H9 (cell line): ENCODE data around the gene DHH. TPM values are rescaled to one million over a fixed set of nuclear protein-coding genes. Genes with fewer than 3 reads are reported as not detected.
A peak's percentile ranks its signal among the peaks of the same experiment; 100 is the strongest.

ENCODE experiments used
- DNase-seq: peaks from one replicate; pipeline ENCODE4 v3.0.0-alpha.2; 2017
- H2AFZ ChIP-seq: one replicate; pipeline ENCODE4 v1.6.1; 2013; ENCODE audit warnings: mild to moderate bottlenecking, low read length, control low read depth, moderate library complexity
- H2AK5ac ChIP-seq: 2 replicates; pipeline ENCODE4 v1.6.1; 2013; ENCODE audit warnings: low read length, control low read depth, mixed read lengths; ENCODE audit not compliant: insufficient read length
- H2BK120ac ChIP-seq: one replicate; pipeline ENCODE4 v1.6.1; 2013; ENCODE audit warnings: low read depth, mild to moderate bottlenecking, low read length, control low read depth, inconsistent platforms; ENCODE audit not compliant: poor library complexity, severe bottlenecking
- H2BK12ac ChIP-seq: 2 replicates; pipeline ENCODE4 v1.6.1; 2013; ENCODE audit warnings: low read length, control low read depth, mixed read lengths, low read depth; ENCODE audit not compliant: insufficient read length
- H2BK15ac ChIP-seq: 2 replicates; pipeline ENCODE4 v1.6.1; 2013; ENCODE audit warnings: low read depth, low read length, control low read depth
- H2BK20ac ChIP-seq: one replicate; pipeline ENCODE4 v1.6.1; 2013; ENCODE audit warnings: low read depth, mild to moderate bottlenecking, low read length, control low read depth, inconsistent platforms; ENCODE audit not compliant: poor library complexity, severe bottlenecking
- H2BK5ac ChIP-seq: 2 replicates; pipeline ENCODE4 v1.6.1; 2013; ENCODE audit warnings: low read length, control low read depth, mixed read lengths; ENCODE audit not compliant: insufficient read length
- H3K14ac ChIP-seq: 2 replicates; pipeline ENCODE4 v1.6.1; 2013; ENCODE audit warnings: low read length, control low read depth; ENCODE audit not compliant: insufficient read depth
- H3K18ac ChIP-seq: 2 replicates; pipeline ENCODE4 v1.6.1; 2013; ENCODE audit warnings: low read depth, mild to moderate bottlenecking, mixed read lengths, low read length, control low read depth; ENCODE audit not compliant: insufficient read length
- H3K23ac ChIP-seq: 2 replicates; pipeline ENCODE4 v1.6.1; 2013; ENCODE audit warnings: low read length, control low read depth, mixed read lengths, low read depth; ENCODE audit not compliant: insufficient read length
- H3K23me2 ChIP-seq: 2 replicates; pipeline ENCODE4 v1.6.1; 2013; ENCODE audit warnings: low read depth, mild to moderate bottlenecking, mixed read lengths, low read length, control low read depth; ENCODE audit not compliant: insufficient read length, poor library complexity, severe bottlenecking
- H3K27ac ChIP-seq: 2 replicates; pipeline ENCODE4 v1.5.1; 2013; ENCODE audit warnings: low read length, control low read depth, mixed read lengths, low read depth; ENCODE audit not compliant: insufficient read length
- H3K27me3 ChIP-seq: 2 replicates; pipeline ENCODE4 v1.6.1; 2013; ENCODE audit warnings: low read length, control low read depth, inconsistent platforms; ENCODE audit not compliant: insufficient read depth
- H3K4ac ChIP-seq: 2 replicates; pipeline ENCODE4 v1.6.1; 2013; ENCODE audit warnings: low read depth, mild to moderate bottlenecking, control low read depth, inconsistent platforms, low read length, moderate library complexity
- H3K4me1 ChIP-seq: 2 replicates; pipeline ENCODE4 v1.6.1; 2013; ENCODE audit warnings: low read length, control low read depth, inconsistent platforms; ENCODE audit not compliant: insufficient read depth
- H3K4me2 ChIP-seq: 2 replicates; pipeline ENCODE4 v1.6.1; 2013; ENCODE audit warnings: low read length, control low read depth, mixed read lengths; ENCODE audit not compliant: insufficient read length, insufficient read depth
- H3K56ac ChIP-seq: 2 replicates; pipeline ENCODE4 v1.6.1; 2013; ENCODE audit warnings: low read depth, mild to moderate bottlenecking, mixed read lengths, low read length, control low read depth; ENCODE audit not compliant: insufficient read length
- H3K79me1 ChIP-seq: 2 replicates; pipeline ENCODE4 v1.6.1; 2013; ENCODE audit warnings: low read depth, mild to moderate bottlenecking, moderate library complexity, low read length, control low read depth, inconsistent platforms; ENCODE audit not compliant: insufficient read depth, poor library complexity, severe bottlenecking
- H3K79me2 ChIP-seq: 2 replicates; pipeline ENCODE4 v1.6.1; 2013; ENCODE audit warnings: low read length, control low read depth, inconsistent platforms; ENCODE audit not compliant: insufficient read depth
- H3K9ac ChIP-seq: 2 replicates; pipeline ENCODE4 v1.6.1; 2013; ENCODE audit warnings: low read length, control low read depth, mixed read lengths; ENCODE audit not compliant: insufficient read length; ENCODE audit errors: extremely low read depth
- H3K9me3 ChIP-seq: one replicate; pipeline ENCODE4 v1.6.1; 2013; ENCODE audit warnings: low read depth, low read length, inconsistent platforms; ENCODE audit not compliant: control insufficient read depth
- H3T11ph ChIP-seq: one replicate; pipeline ENCODE4 v1.6.1; 2013; ENCODE audit warnings: mild to moderate bottlenecking, low read length, control low read depth, inconsistent platforms
- H4K20me1 ChIP-seq: one replicate; pipeline ENCODE4 v1.6.1; 2013; ENCODE audit not compliant: control insufficient read depth, insufficient read length, insufficient read depth
- H4K5ac ChIP-seq: 2 replicates; pipeline ENCODE4 v1.6.1; 2013; ENCODE audit warnings: low read depth, mild to moderate bottlenecking, mixed read lengths, low read length, control low read depth; ENCODE audit not compliant: insufficient read length
- H4K8ac ChIP-seq: replicated peaks from 2 replicates; pipeline ENCODE4 v1.6.1; 2013; ENCODE audit warnings: low read length, control low read depth, mixed read lengths, low read depth; ENCODE audit not compliant: insufficient read length
- H4K91ac ChIP-seq: 2 replicates; pipeline ENCODE4 v1.6.1; 2013; ENCODE audit warnings: low read depth, mild to moderate bottlenecking, moderate library complexity, mixed read lengths, low read length, control low read depth; ENCODE audit not compliant: insufficient read length
- H3K27ac Mint-ChIP-seq, 3 experiments: 2 replicates in 2 of 3; 3 replicates in 1 of 3; pipeline ENCODE4 v1.8.0; 2020 to 2021; ENCODE audit warnings: mixed read lengths in 3 of 3, mild to moderate bottlenecking in 1 of 3, moderate library complexity in 1 of 3
- H3K27me3 Mint-ChIP-seq: 2 replicates; pipeline ENCODE4 v1.8.0; 2021; ENCODE audit warnings: low read depth, mild to moderate bottlenecking, moderate library complexity, mixed read lengths
- H3K36me3 Mint-ChIP-seq, 3 experiments: 2 replicates in 2 of 3; 3 replicates in 1 of 3; pipeline ENCODE4 v1.8.0; 2020 to 2021; ENCODE audit warnings: low read depth in 3 of 3, mixed read lengths in 3 of 3; ENCODE audit not compliant: insufficient read depth in 1 of 3
- H3K4me1 Mint-ChIP-seq, 2 experiments: 2 replicates each; pipeline ENCODE4 v1.8.0; 2020; ENCODE audit warnings: mixed read lengths in 2 of 2
- H3K4me3 Mint-ChIP-seq, 2 experiments: 2 replicates in 1 of 2; 3 replicates in 1 of 2; pipeline ENCODE4 v1.8.0; 2020 to 2021; ENCODE audit warnings: mild to moderate bottlenecking in 2 of 2, mixed read lengths in 2 of 2, moderate library complexity in 1 of 2
- H3K9me3 Mint-ChIP-seq, 2 experiments: 2 replicates in 1 of 2; 3 replicates in 1 of 2; pipeline ENCODE4 v1.8.0; 2020; ENCODE audit warnings: mild to moderate bottlenecking in 2 of 2, mixed read lengths in 2 of 2, moderate library complexity in 1 of 2
- WGBS: extraction: QIAGEN DNeasy Blood & Tissue Kit; methylation state at CpG from one replicate; pipeline ENCODE4 v1.1.7; 2013; ENCODE audit warnings: missing lambda C conversion rate, low lambda C conversion rate, mixed read lengths; ENCODE audit not compliant: insufficient read length; ENCODE audit errors: extremely low coverage; 5-methylcytosine and 5-hydroxymethylcytosine counted together
- total RNA-seq: library from RNA; stranded (reverse); gene quantifications from 2 replicates; pipeline ENCODE4 v1.2.1, GENCODE V29; 2021
- TF ChIP-seq, protein P1 (sequence below): fragments of 200-600 bp; sonication (generic); conservative IDR thresholded peaks from 3 replicates; pipeline ENCODE4 v1.8.0; 2021; ENCODE audit warnings: antibody characterized with exemption, mild to moderate bottlenecking

DHH gene
- total RNA-seq, 1 experiment from 2014 or later, result 0.20 TPM

DNA sequence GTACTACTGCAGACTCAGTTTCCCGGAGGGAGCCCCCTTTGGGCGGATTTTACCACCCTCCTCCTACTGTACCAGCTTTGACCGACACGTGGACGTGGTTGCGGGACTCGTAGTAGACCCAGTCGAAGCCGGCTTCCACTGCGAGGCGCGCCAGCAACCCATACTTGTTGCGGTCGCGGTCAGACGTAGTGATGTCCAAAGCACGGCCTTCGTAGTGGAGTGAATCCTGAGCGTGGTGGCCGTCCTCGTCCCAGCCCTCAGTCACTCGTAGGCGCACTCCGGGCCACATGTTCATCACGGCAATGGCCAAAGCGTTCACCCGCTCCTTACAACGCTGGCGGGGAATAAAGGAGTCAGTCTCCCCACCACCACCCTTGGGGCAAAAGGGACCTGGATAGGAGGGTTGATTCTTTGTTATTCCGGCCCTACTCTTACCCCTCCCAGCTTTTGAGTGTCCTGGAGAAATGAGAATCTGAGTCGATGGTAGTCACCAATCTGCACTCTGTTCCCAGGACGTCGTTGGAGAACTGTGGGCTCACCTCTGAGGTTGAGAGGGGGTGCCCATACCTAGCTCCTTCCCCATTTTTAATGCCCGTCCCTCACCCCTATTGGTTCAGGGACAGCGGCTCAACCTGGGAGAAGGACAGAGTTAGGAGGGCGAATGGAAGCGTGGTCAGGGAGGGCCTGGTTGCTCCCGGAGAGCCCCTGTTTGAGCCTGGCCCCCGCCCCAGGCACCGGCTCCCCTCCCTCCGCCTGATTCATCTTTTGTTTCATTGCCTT lies 3.4 kb downstream of the DHH start:
- H2AK5ac ChIP-seq, result no peak overlapping the region
- H3K23ac ChIP-seq, result no peak overlapping the region
- no peak overlapping the region for H2BK15ac ChIP-seq
- no peak overlapping the region for H3T11ph ChIP-seq
- H3K9me3 ChIP-seq, result no peaks in the 10 kb centered on the region
- no peaks in the 10 kb centered on the region for H3K79me2 ChIP-seq
- peaks cover 8% of the 10 kb centered on the region for H4K20me1 ChIP-seq
- no peak overlapping the region for H4K5ac ChIP-seq
- no CpG with 5 or more reads among the region's 41 CpGs for WGBS
- Mint-ChIP-seq H3K4me3 (peak overlapping the region in 1 of 2 experiments; percentile 77; a peak in 3 of 5 replicates), H3K36me3 (peaks cover 0 to 2% (median 0%) of the 10 kb centered on the region in 3 experiments; a peak in 2 of 7 replicates), H3K9me3 (no peaks in the 10 kb centered on the region; a peak in 1 of 5 replicates), H3K27me3 (peaks cover 97% of the 10 kb centered on the region), H3K4me1 (peaks cover 36 to 61% of the 10 kb centered on the region in 2 experiments), H3K27ac (no peak overlapping the region)
- H2BK20ac ChIP-seq, result no peak overlapping the region
- no peak overlapping the region for H2BK5ac ChIP-seq
- no peak overlapping the region for H3K56ac ChIP-seq
- no peak overlapping the region for H4K8ac ChIP-seq
- no peaks in the 10 kb centered on the region for H3K4me1 ChIP-seq
- peaks cover 18% of the 10 kb centered on the region for H3K23me2 ChIP-seq
- no peaks in the 10 kb centered on the region for H3K79me1 ChIP-seq
- TF ChIP-seq, protein P1, sequence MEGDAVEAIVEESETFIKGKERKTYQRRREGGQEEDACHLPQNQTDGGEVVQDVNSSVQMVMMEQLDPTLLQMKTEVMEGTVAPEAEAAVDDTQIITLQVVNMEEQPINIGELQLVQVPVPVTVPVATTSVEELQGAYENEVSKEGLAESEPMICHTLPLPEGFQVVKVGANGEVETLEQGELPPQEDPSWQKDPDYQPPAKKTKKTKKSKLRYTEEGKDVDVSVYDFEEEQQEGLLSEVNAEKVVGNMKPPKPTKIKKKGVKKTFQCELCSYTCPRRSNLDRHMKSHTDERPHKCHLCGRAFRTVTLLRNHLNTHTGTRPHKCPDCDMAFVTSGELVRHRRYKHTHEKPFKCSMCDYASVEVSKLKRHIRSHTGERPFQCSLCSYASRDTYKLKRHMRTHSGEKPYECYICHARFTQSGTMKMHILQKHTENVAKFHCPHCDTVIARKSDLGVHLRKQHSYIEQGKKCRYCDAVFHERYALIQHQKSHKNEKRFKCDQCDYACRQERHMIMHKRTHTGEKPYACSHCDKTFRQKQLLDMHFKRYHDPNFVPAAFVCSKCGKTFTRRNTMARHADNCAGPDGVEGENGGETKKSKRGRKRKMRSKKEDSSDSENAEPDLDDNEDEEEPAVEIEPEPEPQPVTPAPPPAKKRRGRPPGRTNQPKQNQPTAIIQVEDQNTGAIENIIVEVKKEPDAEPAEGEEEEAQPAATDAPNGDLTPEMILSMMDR, result no peak
- H3K27me3 ChIP-seq, result peaks cover 72% of the 10 kb centered on the region
- peak; percentile 47 for DNase-seq
- H2BK12ac ChIP-seq, result no peak overlapping the region
- H3K9ac ChIP-seq, result no peak overlapping the region
- H4K91ac ChIP-seq, result no peak overlapping the region
- H2AFZ ChIP-seq, result no peak overlapping the region
- H3K4ac ChIP-seq, result no peak overlapping the region
- H3K14ac ChIP-seq, result no peak overlapping the region
- no peak overlapping the region for H3K27ac ChIP-seq
- peak overlapping the region; percentile 37 for H3K18ac ChIP-seq
- H2BK120ac ChIP-seq, result no peak overlapping the region
- H3K4me2 ChIP-seq, result peak overlapping the region; percentile 27
